GM10266 (cell line): ENCODE results near the gene RETSAT.

Experiments used
- DNase-seq: peaks from one replicate; pipeline ENCODE4 v3.0.0; 2012; ENCODE audit errors: extremely low spot score
- CTCF ChIP-seq: IDR thresholded peaks from 2 replicates; pipeline ENCODE4 v1.5.1; 2012; ENCODE audit warnings: mild to moderate bottlenecking, low read depth; ENCODE audit not compliant: control insufficient read depth, insufficient read depth; ENCODE audit errors: missing control alignments

RETSAT gene

GRCh38 chr2:85354286-85355072, at the start of gene RETSAT, which contains the start of gene ELMOD3:
Gene RETSAT, minus strand, starts transcription at chr2:85354528. Its CDS starts 21 bp downstream, at chr2:85354507.
Gene ELMOD3, plus strand, starts transcription at chr2:85354769. Its CDS starts 2,430 bp downstream, at chr2:85357199.
- TF ChIP-seq CTCF = no peak
- DNase-seq = peak; percentile 94

GRCh38 chr2:85401844-85402243, 47.5 kb upstream of the RETSAT start:
- TF ChIP-seq CTCF = no peak
- no peak for DNase-seq

GRCh38 chr2:85401464-85401805, 47.1 kb upstream of the RETSAT start:
- TF ChIP-seq CTCF = no peak
- DNase-seq = no peak

- TF ChIP-seq CTCF = no peak
- DNase-seq = no peak
Observed at GRCh38 chr2:85400541-85401463, 46.5 kb upstream of the RETSAT start.

- no peak for TF ChIP-seq CTCF
- no peak for DNase-seq
Observed at GRCh38 chr2:85400023-85400422, 45.7 kb upstream of the RETSAT start.

- no peak for TF ChIP-seq CTCF
- no peak for DNase-seq
Observed at GRCh38 chr2:85399183-85399455, 44.8 kb upstream of the RETSAT start.

GRCh38 chr2:85398426-85399182, 44.3 kb upstream of the RETSAT start:
- TF ChIP-seq CTCF = no peak
- DNase-seq = no peak
